Measurements from ENCODE around the gene NUDT8.

DNA sequence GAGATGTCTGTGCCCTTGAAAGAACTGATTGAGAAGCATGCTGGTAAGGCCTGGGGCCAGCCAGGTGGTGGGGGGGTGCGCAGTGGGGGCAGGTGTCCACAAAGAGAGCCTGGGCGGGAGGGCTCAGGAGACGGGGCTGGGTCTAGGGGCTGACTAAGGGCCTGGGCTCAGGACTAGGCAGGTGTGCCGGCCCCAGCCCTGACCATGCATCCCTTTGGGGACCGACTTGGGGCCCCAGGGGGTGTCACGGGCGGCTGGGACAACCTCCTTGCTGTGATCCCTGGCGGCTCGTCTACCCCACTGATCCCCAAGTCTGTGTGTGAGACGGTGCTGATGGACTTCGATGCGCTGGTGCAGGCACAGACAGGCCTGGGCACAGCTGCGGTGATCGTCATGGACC is 18.6 kb downstream of the NUDT8 start:
- no peak for TF ChIP-seq SNAI2 (CRISPR knock-in tag; IDR thresholded peaks at IDR 0.05)
- no peak for TF ChIP-seq ZFP30 (CRISPR knock-in tag; IDR thresholded peaks at IDR 0.05)
- no peak for TF ChIP-seq ZFP3 (CRISPR knock-in tag; IDR thresholded peaks at IDR 0.05)
- TF ChIP-seq ZNF70 (CRISPR knock-in tag; IDR thresholded peaks at IDR 0.05), result no peak
- no peak for TF ChIP-seq ZNF565 (CRISPR knock-in tag; conservative IDR thresholded peaks at IDR 0.05; ENCODE audit: low read depth)

Measured in SK-N-SH treated with all-trans-retinoic acid at 6 μM for 48 hours (cell line).